Mesenteric fat pad (tissue), 1 donor: ENCODE measurements around the gene SOX12. TPM values are rescaled to one million over a fixed set of nuclear protein-coding genes. Genes with fewer than 3 reads are reported as not detected.

Source experiments
- DNase-seq: peaks from one replicate; pipeline ENCODE4 v3.0.0-alpha.2; 2020; ENCODE audit warnings: low spot score
- long read RNA-seq: library from polyadenylated mRNA; unstranded; transcript quantifications from one replicate; pipeline ENCODE4 v2.0.0, GENCODE V29; 2020
- total RNA-seq: library from RNA; stranded (reverse); fragmentation: NEBNext Ultra II Directional; extraction: Animal tissue kit (Norgen Biotek cat#: 25700); gene quantifications from one replicate; pipeline ENCODE4 v1.2.1, GENCODE V29; 2021
- donor health status: DM: yes; HTN: yes; CAD: no.

The SOX12 gene
- 8.5 TPM for total RNA-seq
- long read RNA-seq, full-length matches to known transcripts: 2 of 2 reads
- long read RNA-seq, partial matches to known transcripts: 0 of 2 reads
- long read RNA-seq, other reads (novel, unspliced or antisense): 0 of 2 reads

GRCh38 chr20:325045-325888 lies at the start of gene SOX12:
SOX12 (plus strand) TSS chr20:325552; CDS start chr20:325925, 373 bp downstream.
- DNase-seq: peak; percentile 100

GRCh38 chr20:275791-276190 lies 49.6 kb upstream of the SOX12 start:
- DNase-seq: peak; percentile 59

- peak; percentile 78 for DNase-seq
Measured at GRCh38 chr20:276620-277495, 48.5 kb upstream of the SOX12 start.

GRCh38 chr20:277496-277781 lies 47.9 kb upstream of the SOX12 start:
- no peak for DNase-seq

GRCh38 chr20:278181-278580 lies 47.2 kb upstream of the SOX12 start:
- peak; percentile 59 for DNase-seq

- peak; percentile 88 for DNase-seq
Measured at GRCh38 chr20:278607-279571, 46.5 kb upstream of the SOX12 start.

- peak; percentile 69 for DNase-seq
Measured at GRCh38 chr20:284172-284571, 41.2 kb upstream of the SOX12 start.

- DNase-seq: no peak
Measured at GRCh38 chr20:286508-286907, 38.8 kb upstream of the SOX12 start.

- DNase-seq: no peak
Measured at GRCh38 chr20:288956-289692, 36.2 kb upstream of the SOX12 start.

GRCh38 chr20:289693-290083 lies 35.7 kb upstream of the SOX12 start:
- no peak for DNase-seq

GRCh38 chr20:290084-290831 lies 35.1 kb upstream of the SOX12 start, which contains the start of gene C20orf96:
C20orf96 (minus strand) TSS chr20:290750; CDS start chr20:290610, 140 bp downstream.
- DNase-seq: peak; percentile 97

GRCh38 chr20:294602-295001 lies 30.8 kb upstream of the SOX12 start:
- no peak for DNase-seq

- DNase-seq: no peak
Measured at GRCh38 chr20:295804-296203, 29.5 kb upstream of the SOX12 start.

- DNase-seq: peak; percentile 95
Measured at GRCh38 chr20:297098-297924, 28.0 kb upstream of the SOX12 start, which contains the start of gene ZCCHC3. ZCCHC3 (plus strand) TSS chr20:297570; CDS start chr20:297587, 17 bp downstream.

- DNase-seq: peak; percentile 91
Measured at GRCh38 chr20:297925-298775, 27.2 kb upstream of the SOX12 start.

- no peak for DNase-seq
Measured at GRCh38 chr20:298776-299391, 26.5 kb upstream of the SOX12 start.
